ENCODE results near the gene WFDC5.

DNA sequence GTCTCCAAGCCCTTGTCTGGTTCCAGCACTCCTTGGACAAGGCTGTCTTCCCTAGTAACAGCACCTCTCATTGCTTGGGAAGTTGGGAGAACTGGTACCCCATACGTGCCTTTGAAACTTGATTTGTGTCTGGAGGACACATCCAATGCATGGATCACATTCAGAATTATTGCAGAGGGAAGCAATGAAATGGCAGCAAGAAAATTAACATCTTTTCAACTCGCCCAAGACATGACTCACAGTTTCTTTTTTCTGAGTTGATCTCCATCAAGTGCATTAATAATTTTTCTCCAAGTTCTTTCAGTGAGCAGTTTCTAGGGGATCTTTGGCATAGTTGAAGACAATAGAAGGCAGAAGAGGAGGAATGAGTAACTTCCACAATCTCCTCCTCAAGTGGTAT is 37.4 kb upstream of the WFDC5 start:
- TF ChIP-seq, protein P1, sequence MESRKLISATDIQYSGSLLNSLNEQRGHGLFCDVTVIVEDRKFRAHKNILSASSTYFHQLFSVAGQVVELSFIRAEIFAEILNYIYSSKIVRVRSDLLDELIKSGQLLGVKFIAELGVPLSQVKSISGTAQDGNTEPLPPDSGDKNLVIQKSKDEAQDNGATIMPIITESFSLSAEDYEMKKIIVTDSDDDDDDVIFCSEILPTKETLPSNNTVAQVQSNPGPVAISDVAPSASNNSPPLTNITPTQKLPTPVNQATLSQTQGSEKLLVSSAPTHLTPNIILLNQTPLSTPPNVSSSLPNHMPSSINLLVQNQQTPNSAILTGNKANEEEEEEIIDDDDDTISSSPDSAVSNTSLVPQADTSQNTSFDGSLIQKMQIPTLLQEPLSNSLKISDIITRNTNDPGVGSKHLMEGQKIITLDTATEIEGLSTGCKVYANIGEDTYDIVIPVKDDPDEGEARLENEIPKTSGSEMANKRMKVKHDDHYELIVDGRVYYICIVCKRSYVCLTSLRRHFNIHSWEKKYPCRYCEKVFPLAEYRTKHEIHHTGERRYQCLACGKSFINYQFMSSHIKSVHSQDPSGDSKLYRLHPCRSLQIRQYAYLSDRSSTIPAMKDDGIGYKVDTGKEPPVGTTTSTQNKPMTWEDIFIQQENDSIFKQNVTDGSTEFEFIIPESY (IDR thresholded peaks at IDR 0.05): no peak
- TF ChIP-seq GABPA (IDR thresholded peaks at IDR 0.05 in 1 of 2, conservative IDR thresholded peaks at IDR 0.05 in 1 of 2) (no peak), HNF4A (conservative IDR thresholded peaks at IDR 0.05) (no peak), JUND (IDR thresholded peaks at IDR 0.05) (no peak), TAF1 (conservative IDR thresholded peaks at IDR 0.05) (no peak), RXRA (IDR thresholded peaks at IDR 0.05) (no peak)
- TF ChIP-seq, protein P2, sequence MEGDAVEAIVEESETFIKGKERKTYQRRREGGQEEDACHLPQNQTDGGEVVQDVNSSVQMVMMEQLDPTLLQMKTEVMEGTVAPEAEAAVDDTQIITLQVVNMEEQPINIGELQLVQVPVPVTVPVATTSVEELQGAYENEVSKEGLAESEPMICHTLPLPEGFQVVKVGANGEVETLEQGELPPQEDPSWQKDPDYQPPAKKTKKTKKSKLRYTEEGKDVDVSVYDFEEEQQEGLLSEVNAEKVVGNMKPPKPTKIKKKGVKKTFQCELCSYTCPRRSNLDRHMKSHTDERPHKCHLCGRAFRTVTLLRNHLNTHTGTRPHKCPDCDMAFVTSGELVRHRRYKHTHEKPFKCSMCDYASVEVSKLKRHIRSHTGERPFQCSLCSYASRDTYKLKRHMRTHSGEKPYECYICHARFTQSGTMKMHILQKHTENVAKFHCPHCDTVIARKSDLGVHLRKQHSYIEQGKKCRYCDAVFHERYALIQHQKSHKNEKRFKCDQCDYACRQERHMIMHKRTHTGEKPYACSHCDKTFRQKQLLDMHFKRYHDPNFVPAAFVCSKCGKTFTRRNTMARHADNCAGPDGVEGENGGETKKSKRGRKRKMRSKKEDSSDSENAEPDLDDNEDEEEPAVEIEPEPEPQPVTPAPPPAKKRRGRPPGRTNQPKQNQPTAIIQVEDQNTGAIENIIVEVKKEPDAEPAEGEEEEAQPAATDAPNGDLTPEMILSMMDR (IDR thresholded peaks at IDR 0.05; ENCODE audit: low read depth, low read length, missing input control): no peak
- TF ChIP-seq, protein P3, sequence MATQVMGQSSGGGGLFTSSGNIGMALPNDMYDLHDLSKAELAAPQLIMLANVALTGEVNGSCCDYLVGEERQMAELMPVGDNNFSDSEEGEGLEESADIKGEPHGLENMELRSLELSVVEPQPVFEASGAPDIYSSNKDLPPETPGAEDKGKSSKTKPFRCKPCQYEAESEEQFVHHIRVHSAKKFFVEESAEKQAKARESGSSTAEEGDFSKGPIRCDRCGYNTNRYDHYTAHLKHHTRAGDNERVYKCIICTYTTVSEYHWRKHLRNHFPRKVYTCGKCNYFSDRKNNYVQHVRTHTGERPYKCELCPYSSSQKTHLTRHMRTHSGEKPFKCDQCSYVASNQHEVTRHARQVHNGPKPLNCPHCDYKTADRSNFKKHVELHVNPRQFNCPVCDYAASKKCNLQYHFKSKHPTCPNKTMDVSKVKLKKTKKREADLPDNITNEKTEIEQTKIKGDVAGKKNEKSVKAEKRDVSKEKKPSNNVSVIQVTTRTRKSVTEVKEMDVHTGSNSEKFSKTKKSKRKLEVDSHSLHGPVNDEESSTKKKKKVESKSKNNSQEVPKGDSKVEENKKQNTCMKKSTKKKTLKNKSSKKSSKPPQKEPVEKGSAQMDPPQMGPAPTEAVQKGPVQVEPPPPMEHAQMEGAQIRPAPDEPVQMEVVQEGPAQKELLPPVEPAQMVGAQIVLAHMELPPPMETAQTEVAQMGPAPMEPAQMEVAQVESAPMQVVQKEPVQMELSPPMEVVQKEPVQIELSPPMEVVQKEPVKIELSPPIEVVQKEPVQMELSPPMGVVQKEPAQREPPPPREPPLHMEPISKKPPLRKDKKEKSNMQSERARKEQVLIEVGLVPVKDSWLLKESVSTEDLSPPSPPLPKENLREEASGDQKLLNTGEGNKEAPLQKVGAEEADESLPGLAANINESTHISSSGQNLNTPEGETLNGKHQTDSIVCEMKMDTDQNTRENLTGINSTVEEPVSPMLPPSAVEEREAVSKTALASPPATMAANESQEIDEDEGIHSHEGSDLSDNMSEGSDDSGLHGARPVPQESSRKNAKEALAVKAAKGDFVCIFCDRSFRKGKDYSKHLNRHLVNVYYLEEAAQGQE (IDR thresholded peaks at IDR 0.05): no peak
- TF ChIP-seq, protein P4, sequence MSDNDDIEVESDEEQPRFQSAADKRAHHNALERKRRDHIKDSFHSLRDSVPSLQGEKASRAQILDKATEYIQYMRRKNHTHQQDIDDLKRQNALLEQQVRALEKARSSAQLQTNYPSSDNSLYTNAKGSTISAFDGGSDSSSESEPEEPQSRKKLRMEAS (IDR thresholded peaks at IDR 0.05): no peak
